Ovary (tissue), 3 donors: Measurements from ENCODE around the gene LPIN1.

Source experiments
- CTCF ChIP-seq, 3 donors: fragments of 450-650 bp in 2 of 3; fragments of 200-600 bp in 1 of 3; IDR thresholded peaks; one replicate each; pipeline versions ENCODE4 v1.5.1 to v1.8.0; 2016 to 2022; ENCODE audit warnings: antibody characterized with exemption in 3 of 3, mild to moderate bottlenecking in 1 of 3
- EP300 ChIP-seq: sonication (generic); formaldehyde crosslinking; IDR thresholded peaks from one replicate; pipeline ENCODE4 v1.6.1; 2017; ENCODE audit warnings: antibody characterized with exemption
- POLR2A ChIP-seq: fragments of 450-650 bp; IDR thresholded peaks from one replicate; pipeline ENCODE4 v1.6.1; 2017; ENCODE audit warnings: antibody characterized with exemption, mild to moderate bottlenecking, moderate library complexity
- donor health status: DM: no; HTN: no; CAD: no.

- no peak for TF ChIP-seq CTCF (IDR thresholded peaks at IDR 0.05)
- no peak for TF ChIP-seq POLR2A
- no peak for TF ChIP-seq EP300
Measured at GRCh38 chr2:11758187-11758586, 11.8 kb downstream of the LPIN1 start.
